ENCODE data around the gene NAV3.

The NAV3 gene

GRCh38 chr12:77830583-77831351 is at the start of gene NAV3:
Gene NAV3, plus strand, starts transcription at chr12:77830894. Its CDS starts 568 bp downstream, at chr12:77831462.
- no peak for DNase-seq (ENCODE audit: low read depth)

DNA sequence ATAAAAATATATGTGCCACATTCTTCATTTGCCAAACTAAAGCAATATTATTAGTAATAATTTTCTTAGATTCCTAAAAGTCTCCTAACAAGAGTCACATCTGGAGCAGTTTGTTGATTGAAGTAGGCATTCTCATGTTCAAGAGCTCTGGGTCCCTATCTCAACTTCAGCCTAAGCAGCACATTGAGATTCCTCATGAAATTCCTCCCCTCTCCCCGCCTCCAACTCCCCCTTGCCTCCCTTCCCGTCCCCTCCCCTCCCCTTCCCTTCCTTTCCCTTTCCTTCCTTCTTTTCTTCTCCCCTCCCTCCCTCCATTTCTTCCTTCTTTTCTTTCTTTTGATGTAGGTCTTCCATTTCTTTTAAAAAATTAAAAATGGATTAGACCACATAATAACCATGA is 48.7 kb upstream of the NAV3 start:
- no peak for DNase-seq (ENCODE audit: low read depth)

GRCh38 chr12:77782766-77783165 is 47.9 kb upstream of the NAV3 start:
- DNase-seq (ENCODE audit: low read depth), result no peak

DNA sequence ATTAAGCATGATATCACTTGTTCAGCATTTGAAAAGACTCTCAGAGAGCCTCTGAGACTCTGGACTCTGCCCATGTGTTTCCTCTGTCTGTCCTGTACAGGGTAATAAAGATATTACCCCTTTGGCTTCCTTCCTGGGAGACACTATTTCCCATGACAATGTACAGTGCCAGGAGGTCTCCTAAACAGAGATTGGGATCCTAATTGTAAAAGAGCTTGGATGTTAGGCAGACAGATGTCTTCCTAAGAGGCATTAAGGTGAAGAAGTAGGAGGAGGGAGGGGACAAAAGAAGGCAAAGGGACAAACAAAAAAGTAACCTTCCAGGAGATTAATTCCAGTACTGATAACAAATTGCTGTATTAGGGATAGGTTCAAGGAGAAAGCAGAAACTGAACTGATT is 45.5 kb upstream of the NAV3 start:
- DNase-seq (ENCODE audit: low read depth), result no peak

- DNase-seq (ENCODE audit: low read depth), result no peak
Measured at GRCh38 chr12:77786675-77787074, 44.0 kb upstream of the NAV3 start.

GRCh38 chr12:77788231-77789168 is 42.2 kb upstream of the NAV3 start:
- no peak for DNase-seq (ENCODE audit: low read depth)

DNA sequence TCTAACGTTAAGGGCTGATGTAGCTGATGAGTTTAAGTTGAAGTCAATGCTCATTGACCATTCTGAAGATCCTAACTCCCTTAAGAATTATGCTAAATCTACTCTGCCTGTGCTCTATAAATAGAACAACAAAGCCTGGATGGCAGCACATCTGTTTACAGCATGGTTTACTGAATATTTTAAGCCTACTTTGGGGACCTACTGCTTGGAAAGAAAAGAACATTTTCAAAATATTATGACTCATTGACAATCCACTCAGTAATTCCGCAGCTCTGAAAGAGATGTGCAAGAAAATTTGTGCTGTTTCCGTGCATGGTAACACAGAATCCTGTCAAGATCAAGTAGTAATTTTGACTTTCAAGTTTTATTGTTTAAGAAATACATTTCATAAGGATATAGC is 35.0 kb upstream of the NAV3 start:
- DNase-seq (ENCODE audit: low read depth), result no peak

- peak; percentile 4 for DNase-seq (ENCODE audit: low read depth)
Measured at GRCh38 chr12:77796775-77797174, 33.9 kb upstream of the NAV3 start.

GRCh38 chr12:77800501-77800900 is 30.2 kb upstream of the NAV3 start:
- no peak for DNase-seq (ENCODE audit: low read depth)

GRCh38 chr12:77808534-77808933 is 22.2 kb upstream of the NAV3 start:
- no peak for DNase-seq (ENCODE audit: low read depth)

DNA sequence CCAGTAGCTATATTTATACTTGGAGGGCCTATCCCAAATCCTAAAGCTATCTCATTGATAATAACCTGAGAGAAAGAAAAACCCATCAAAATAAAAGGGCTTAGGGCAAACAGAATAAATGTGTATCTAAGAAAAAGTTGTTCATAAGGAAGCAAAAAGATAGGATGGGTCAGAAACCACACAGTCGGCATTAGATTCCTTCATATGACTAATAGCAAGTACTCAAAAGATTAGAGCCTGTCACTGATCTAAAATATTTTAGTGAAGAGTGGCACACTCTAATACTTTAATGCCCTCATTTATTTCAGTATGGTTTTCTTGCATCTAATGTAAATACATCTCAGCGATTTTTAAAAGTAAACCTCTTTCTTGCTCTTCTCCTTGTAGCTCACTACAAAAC is 17.1 kb upstream of the NAV3 start:
- DNase-seq (ENCODE audit: low read depth), result no peak

- DNase-seq (ENCODE audit: low read depth), result no peak
Measured at GRCh38 chr12:77814386-77814785, 16.3 kb upstream of the NAV3 start.

GRCh38 chr12:77816196-77816595 is 14.5 kb upstream of the NAV3 start:
- DNase-seq (ENCODE audit: low read depth), result no peak

GRCh38 chr12:77817276-77817675 is 13.4 kb upstream of the NAV3 start:
- no peak for DNase-seq (ENCODE audit: low read depth)

GRCh38 chr12:77818351-77818750 is 12.3 kb upstream of the NAV3 start:
- DNase-seq (ENCODE audit: low read depth), result no peak

GRCh38 chr12:77821699-77822203 is 8.9 kb upstream of the NAV3 start:
- no peak for DNase-seq (ENCODE audit: low read depth)

- no peak for DNase-seq (ENCODE audit: low read depth)
Measured at GRCh38 chr12:77833329-77833728, 2.6 kb downstream of the NAV3 start.

DNA sequence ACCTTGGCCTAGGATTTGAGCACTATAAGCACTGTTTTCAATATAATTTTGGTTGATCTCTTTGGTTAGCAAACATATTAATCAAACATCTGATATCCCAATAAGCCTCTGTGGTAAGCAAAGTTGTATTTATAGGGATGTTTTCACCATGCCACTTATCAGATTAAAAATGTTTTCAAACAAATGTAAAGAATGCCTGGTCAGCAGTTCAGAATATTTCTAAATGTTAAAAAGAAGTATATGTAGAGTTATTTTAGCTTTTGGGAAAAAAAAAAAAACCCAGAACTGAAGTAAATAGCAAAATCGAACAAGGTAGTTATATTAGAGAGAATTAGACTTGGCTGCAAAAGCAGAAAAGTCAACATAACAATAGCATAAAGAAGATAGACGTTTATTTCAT is 3.9 kb downstream of the NAV3 start:
- DNase-seq (ENCODE audit: low read depth), result no peak

GRCh38 chr12:77835969-77836368 is 5.3 kb downstream of the NAV3 start:
- DNase-seq (ENCODE audit: low read depth), result no peak

DNA sequence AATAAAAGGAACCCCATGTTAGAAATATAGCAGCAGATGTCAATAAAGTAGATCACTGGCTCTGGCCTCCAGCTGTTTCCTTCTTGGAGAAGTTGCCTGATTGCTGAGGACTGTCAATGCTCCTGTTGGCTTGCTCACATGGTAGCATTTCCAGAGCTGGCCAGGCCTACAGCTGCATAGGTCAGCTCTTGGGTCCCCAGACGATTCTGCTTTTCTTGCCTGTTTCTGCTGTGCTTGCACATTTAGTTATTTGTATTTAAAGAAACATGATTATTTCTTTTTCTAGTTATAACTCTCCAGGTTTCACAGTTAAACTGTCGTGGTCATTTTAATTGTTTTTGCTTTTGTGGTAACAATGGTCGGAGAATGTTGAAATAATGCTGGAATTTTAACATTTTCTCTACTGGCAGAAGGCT is 7.2 kb downstream of the NAV3 start:
- DNase-seq (ENCODE audit: low read depth), result no peak

- no peak for DNase-seq (ENCODE audit: low read depth)
Measured at GRCh38 chr12:77841521-77841920, 10.8 kb downstream of the NAV3 start.

GRCh38 chr12:77842430-77842829 is 11.7 kb downstream of the NAV3 start:
- DNase-seq (ENCODE audit: low read depth), result no peak

- DNase-seq (ENCODE audit: low read depth), result peak; percentile 62
Measured at GRCh38 chr12:77845831-77846230, 15.1 kb downstream of the NAV3 start.
